ENCODE measurements around the gene CATSPERD.

GRCh38 chr19:5804516-5805461 lies 84.4 kb downstream of the CATSPERD start, which contains the start of gene NRTN:
- TF ChIP-seq CTCF (IDR thresholded peaks at IDR 0.05 in 4 of 5, conservative IDR thresholded peaks at IDR 0.05 in 1 of 5) (no peak), POLR2A (IDR thresholded peaks at IDR 0.05) (no peak)
